Rectal smooth muscle tissue (tissue), 1 donor: ENCODE data around the gene IL17RE.
A peak's percentile ranks its signal among the peaks of the same experiment; 100 is the strongest.
"Not testable (repeated sequence)": the region's sequence is repeated elsewhere in the genome, so short reads cannot be mapped to it uniquely, and the experiment has no call there.

ENCODE experiments used
- H3K27ac ChIP-seq: one replicate; pipeline ENCODE4 v1.7.0; 2013; ENCODE audit warnings: low read depth, low read length, inconsistent platforms
- H3K27me3 ChIP-seq: one replicate; pipeline ENCODE4 v1.7.0; 2013; ENCODE audit warnings: low read length; ENCODE audit not compliant: control insufficient read depth, insufficient read depth
- H3K36me3 ChIP-seq: one replicate; pipeline ENCODE4 v1.7.0; 2013; ENCODE audit warnings: low read length; ENCODE audit not compliant: control insufficient read depth, insufficient read depth
- H3K4me1 ChIP-seq: one replicate; pipeline ENCODE4 v1.7.0; 2013; ENCODE audit warnings: low read length; ENCODE audit not compliant: control insufficient read depth, insufficient read depth
- H3K4me3 ChIP-seq: one replicate; pipeline ENCODE4 v1.7.0; 2013; ENCODE audit warnings: low read length
- H3K9ac ChIP-seq: one replicate; pipeline ENCODE4 v1.7.0; 2013; ENCODE audit warnings: low read length

The IL17RE gene

GRCh38 chr3:9898467-9899241, 4.0 kb upstream of the IL17RE start:
- Histone ChIP-seq H3K36me3 (peaks cover 2% of the 10 kb centered on the region), H3K4me3 (no peak overlapping the region), H3K27ac (no peak overlapping the region), H3K9ac (no peak overlapping the region), H3K27me3 (no peaks in the 10 kb centered on the region), H3K4me1 (no peaks in the 10 kb centered on the region)

GRCh38 chr3:9899289-9899791, 3.3 kb upstream of the IL17RE start:
- Histone ChIP-seq H3K4me1 (no peaks in the 10 kb centered on the region), H3K27ac (no peak overlapping the region), H3K27me3 (no peaks in the 10 kb centered on the region), H3K9ac (no peak overlapping the region), H3K4me3 (no peak overlapping the region), H3K36me3 (no peaks in the 10 kb centered on the region)

GRCh38 chr3:9900965-9901415, 1.7 kb upstream of the IL17RE start:
- H3K4me3 ChIP-seq, H3K4me1 ChIP-seq, H3K27me3 ChIP-seq, H3K27ac ChIP-seq, H3K36me3 ChIP-seq, H3K9ac ChIP-seq: not testable (repeated sequence)

DNA sequence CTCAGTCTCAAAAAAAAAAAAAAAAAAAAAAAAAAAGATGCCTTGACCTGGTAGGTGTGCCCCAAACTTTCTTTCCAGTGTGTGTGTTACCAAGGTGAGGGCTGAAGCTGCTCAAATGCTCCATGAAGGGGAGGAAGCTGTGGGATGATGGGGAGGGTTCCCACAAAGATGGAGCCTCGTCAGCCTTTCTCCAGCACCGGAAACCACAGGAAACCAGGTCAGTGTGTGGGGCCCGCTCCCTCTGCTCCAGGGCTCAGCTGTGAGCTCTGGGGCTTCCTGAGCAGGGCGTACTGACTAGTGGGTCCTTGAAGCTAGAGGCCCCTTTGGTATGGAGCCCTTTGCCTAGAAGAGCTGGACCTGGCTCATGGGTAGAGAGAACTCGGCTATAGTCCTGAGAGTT, 681 bp upstream of the IL17RE start:
- no peak overlapping the region for H3K9ac ChIP-seq
- no peaks in the 10 kb centered on the region for H3K27me3 ChIP-seq
- H3K27ac ChIP-seq, result no peak overlapping the region
- H3K4me3 ChIP-seq, result peak overlapping the region; percentile 31
- H3K4me1 ChIP-seq, result no peaks in the 10 kb centered on the region
- H3K36me3 ChIP-seq, result peaks cover 3% of the 10 kb centered on the region

GRCh38 chr3:9903238-9903624, 583 bp downstream of the IL17RE start:
- Histone ChIP-seq H3K27ac (no peak overlapping the region), H3K4me1 (no peaks in the 10 kb centered on the region), H3K9ac (peak overlapping the region; percentile 2), H3K27me3 (no peaks in the 10 kb centered on the region), H3K4me3 (peak overlapping the region; percentile 49), H3K36me3 (peaks cover 3% of the 10 kb centered on the region)

DNA sequence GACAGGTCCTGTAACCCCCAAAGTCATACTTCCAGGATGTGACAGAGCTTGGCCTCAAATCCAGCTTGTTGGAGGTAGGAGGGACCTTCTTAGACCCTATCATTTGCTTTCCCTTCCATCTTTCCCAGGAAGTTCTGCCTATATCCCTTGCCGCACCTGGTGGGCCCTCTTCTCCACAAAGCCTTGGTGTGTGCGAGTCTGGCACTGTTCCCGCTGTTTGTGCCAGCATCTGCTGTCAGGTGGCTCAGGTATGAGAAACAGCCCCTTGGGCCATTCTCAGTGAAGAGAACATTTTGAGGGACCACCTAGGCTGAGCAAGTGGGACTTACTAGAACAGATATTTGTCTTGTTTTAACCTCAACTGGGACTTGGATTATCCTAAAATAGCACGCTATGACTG, 1.3 kb downstream of the IL17RE start:
- Histone ChIP-seq H3K9ac (no peak overlapping the region), H3K27ac (no peak overlapping the region), H3K4me3 (peak overlapping the region; percentile 51)

DNA sequence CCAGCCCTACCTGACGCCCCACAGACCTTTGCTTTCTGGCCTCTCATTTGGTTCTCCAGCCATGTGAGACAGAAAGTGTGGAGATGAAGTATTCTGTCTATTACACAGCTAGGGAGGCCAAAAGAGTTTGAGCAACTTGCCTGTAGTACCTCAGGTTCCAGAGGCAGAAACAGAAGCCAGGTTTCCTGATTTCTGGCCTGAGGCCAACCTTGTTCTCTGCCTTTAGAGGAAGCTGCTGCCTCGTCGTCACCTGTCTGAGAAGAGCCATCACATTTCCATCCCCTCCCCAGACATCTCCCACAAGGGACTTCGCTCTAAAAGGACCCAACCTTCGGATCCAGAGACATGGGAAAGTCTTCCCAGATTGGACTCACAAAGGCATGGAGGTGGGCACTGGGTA, 3.8 kb downstream of the IL17RE start:
- H3K4me1 ChIP-seq, result no peaks in the 10 kb centered on the region
- H3K4me3 ChIP-seq, result no peak overlapping the region
- H3K36me3 ChIP-seq, result peaks cover 3% of the 10 kb centered on the region
- no peak overlapping the region for H3K9ac ChIP-seq
- H3K27me3 ChIP-seq, result no peaks in the 10 kb centered on the region
- H3K27ac ChIP-seq, result no peak overlapping the region

More for the DNA sequence above, 1.3 kb downstream of the IL17RE start:
- H3K4me1 ChIP-seq, result no peaks in the 10 kb centered on the region
- H3K27me3 ChIP-seq, result no peaks in the 10 kb centered on the region
- H3K36me3 ChIP-seq, result peaks cover 3% of the 10 kb centered on the region

DNA sequence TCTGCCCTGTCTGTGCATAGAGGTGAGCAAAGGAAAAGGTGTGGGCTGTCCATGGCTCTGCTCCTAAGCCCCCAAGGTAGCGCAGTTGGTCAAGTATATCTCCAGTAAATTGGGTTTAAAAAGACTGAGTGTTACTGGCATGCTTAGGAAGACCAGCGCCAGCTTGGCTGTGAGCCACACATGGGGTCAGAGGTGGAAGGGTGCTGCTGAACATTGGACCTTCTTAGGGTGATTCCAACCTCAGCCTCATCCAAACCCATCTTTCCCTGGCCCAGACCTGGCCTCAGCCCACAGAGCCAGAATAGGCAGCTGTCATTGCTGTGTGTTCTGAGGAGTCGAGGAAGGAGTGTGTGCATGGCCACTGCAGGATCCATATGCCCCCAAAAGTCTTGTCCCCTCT, 5.6 kb downstream of the IL17RE start:
- Histone ChIP-seq H3K4me1 (no peaks in the 10 kb centered on the region), H3K27me3 (no peaks in the 10 kb centered on the region), H3K9ac (no peak overlapping the region), H3K27ac (no peak overlapping the region), H3K4me3 (no peak overlapping the region), H3K36me3 (peaks cover 3% of the 10 kb centered on the region)

- H3K36me3 ChIP-seq, result peaks cover 3% of the 10 kb centered on the region
- H3K27ac ChIP-seq, result no peak overlapping the region
- H3K4me3 ChIP-seq, result no peak overlapping the region
- H3K27me3 ChIP-seq, result no peaks in the 10 kb centered on the region
- H3K9ac ChIP-seq, result no peak overlapping the region
- H3K4me1 ChIP-seq, result peaks cover 7% of the 10 kb centered on the region
These were observed 6.8 kb downstream of the IL17RE start for GRCh38 chr3:9909221-9910013.

DNA sequence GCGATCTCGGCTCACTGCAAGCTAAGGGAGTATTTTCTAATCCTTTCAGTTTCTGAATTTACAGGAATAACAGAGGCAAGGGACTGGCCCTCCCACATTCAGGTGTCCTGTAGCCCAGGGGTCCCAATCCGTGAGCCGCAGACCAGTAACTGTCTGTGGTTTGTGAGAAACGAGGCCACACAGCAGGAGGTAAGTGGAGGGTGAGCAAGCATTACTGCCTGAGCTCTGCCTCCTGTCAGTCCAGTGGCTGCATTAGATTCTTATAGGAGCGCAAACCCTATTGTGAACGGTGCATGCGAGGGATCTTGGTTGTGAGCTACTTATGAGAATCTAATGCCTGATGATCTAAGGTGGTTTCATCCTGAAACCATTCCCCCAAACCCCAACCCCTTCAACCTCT, 9.2 kb downstream of the IL17RE start:
- no peak overlapping the region for H3K4me3 ChIP-seq
- H3K9ac ChIP-seq, result no peak overlapping the region
- H3K36me3 ChIP-seq, result peaks cover 1% of the 10 kb centered on the region
- H3K27me3 ChIP-seq, result no peaks in the 10 kb centered on the region
- H3K4me1 ChIP-seq, result peaks cover 17% of the 10 kb centered on the region
- H3K27ac ChIP-seq, result no peak overlapping the region

GRCh38 chr3:9912294-9912935, 9.8 kb downstream of the IL17RE start:
- no peaks in the 10 kb centered on the region for H3K36me3 ChIP-seq
- no peak overlapping the region for H3K4me3 ChIP-seq
- peaks cover 21% of the 10 kb centered on the region for H3K4me1 ChIP-seq
- H3K27ac ChIP-seq, result no peak overlapping the region
- no peak overlapping the region for H3K9ac ChIP-seq
- H3K27me3 ChIP-seq, result no peaks in the 10 kb centered on the region

GRCh38 chr3:9913601-9914000, 11.0 kb downstream of the IL17RE start:
- Histone ChIP-seq H3K27me3 (no peaks in the 10 kb centered on the region), H3K4me1 (peaks cover 26% of the 10 kb centered on the region), H3K27ac (peak overlapping the region; percentile 25), H3K4me3 (no peak overlapping the region), H3K9ac (no peak overlapping the region), H3K36me3 (no peaks in the 10 kb centered on the region)
